HUDEP-2 (cell line): ENCODE measurements around the gene CMTM1.

Source experiments
- DNase-seq, 76 experiments: peaks; one replicate each; lab custom pipeline; 2025; ENCODE audit not compliant: unreplicated experiment in 76 of 76; lab: John Stamatoyannopoulos, UW

The CMTM1 gene, protein sequence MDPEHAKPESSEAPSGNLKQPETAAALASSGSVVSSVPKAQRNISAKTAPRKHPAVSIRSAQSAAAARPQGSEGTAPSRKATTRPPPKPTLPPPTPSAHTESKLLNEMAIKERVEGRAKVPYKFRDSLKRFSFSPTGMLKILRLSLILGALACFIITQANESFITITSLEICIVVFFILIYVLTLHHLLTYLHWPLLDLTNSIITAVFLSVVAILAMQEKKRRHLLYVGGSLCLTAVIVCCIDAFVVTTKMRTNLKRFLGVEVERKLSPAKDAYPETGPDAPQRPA

DNA sequence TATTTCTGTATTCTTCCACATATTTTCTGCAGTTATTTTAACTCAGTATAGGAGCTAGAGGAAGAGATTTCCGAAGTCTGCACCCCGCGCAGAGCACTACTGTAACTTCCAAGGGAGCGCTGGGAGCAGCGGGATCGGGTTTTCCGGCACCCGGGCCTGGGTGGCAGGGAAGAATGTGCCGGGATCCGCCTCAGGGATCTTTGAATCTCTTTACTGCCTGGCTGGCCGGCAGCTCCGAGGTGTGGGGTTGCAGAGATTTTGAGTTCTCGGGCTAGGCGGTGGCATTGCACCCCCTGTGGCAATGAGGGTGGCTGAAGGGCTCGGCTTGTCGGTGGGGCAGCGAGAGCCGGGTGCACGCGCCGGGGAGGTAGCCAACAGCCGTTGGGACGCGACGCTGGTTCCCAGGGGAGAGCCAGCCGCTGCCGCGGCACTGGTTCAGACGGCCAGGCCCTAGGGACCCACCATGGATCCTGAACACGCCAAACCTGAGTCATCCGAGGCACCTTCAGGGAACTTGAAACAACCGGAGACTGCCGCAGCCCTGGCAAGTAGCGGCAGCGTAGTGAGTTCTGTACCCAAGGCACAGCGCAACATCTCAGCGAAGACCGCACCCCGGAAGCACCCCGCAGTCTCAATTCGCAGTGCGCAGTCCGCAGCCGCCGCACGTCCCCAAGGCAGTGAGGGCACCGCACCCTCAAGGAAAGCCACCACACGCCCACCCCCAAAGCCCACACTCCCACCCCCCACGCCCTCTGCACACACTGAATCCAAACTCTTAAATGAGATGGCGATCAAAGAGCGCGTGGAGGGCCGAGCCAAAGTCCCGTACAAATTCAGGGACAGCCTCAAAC is at the start of gene CMTM1:
Gene CMTM1 (plus strand): TSS at position 389 of the 851 bp plus-strand sequence. CDS start 75 bp downstream, at position 464.
- DNase-seq: no peak

- DNase-seq: no peak
These were observed 49.8 kb upstream of the CMTM1 start for GRCh38 chr16:66516509-66516807.

GRCh38 chr16:66516808-66517585 is 49.2 kb upstream of the CMTM1 start:
- peak in 75 of 76 experiments; percentile 58 to 99 (median 96) for DNase-seq

DNA sequence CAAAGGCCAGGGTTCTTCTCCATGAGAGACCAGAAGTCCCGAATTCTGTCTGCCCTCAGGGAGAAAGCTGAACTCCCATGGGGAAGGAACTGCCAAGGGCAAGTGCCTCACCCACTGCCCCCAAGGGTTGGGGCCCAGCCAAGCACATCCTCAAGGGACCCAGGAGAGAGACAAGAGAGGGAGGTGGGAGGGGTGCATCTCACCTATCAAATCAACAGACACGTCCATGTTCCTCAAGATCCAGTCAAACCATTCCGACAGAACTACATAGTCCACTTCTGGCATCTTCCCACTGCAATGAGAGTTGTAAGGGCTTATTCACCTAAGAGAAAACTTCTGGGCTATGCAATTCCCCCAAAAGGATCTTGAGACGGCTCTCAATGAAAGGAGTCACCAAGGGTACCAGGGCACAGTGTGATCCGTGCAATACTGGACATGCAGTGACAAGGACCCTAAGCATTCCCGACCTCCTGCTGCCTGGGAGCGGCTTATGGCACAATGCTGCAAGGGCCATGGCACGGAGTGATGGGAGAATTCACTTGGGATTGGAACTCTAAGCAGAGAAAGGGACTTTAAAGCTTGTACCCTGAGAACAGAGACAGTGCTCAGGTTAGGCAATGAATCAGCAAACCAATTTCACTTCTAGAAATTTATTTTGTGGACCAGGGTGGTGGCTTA is 48.5 kb upstream of the CMTM1 start:
- peak in 1 of 76 experiments; percentile 31 for DNase-seq

DNA sequence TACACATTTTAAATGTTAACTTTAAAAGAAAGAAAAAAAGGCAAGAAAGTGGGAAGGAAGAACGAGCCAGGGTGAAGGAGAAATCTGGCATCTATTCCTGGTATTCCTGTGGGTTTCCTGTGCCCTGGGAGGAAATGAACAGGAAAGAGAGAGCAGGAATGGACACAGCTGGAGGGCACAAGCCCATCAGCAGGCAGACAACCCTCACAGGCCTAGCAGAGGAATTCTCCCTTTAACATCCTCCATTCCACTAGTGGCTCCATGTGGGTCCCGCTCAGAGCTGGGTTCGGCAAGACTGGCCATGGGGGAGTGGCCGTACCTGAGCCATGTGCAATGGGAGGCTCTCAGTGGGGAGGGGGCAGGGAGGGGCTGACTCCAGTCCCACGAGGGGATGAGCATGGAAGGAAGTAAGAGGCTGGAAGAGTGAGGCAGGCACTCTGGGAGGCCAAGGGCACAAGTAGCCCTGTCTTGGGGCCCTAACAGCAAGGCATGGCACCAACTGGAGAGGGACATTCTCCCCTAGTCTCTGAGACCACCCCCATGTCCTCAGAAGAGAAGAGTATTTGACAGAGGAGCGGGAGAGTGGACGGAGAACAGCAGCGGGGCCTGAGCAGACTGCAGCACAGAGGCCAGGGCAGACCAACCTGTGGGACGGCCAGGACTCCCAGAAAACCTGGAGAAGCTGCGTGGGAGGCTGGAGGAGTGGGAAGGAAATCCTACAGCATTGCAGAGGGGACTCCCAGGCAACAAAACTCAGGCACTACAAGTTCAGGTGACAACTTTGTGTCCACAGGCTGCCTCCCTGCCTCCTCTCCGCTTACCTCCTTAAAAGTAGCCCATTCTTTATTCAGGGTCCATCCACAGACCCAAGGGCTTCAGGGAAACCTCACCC is 46.5 kb upstream of the CMTM1 start:
- DNase-seq: no peak

- peak in 11 of 76 experiments; percentile 4 to 34 (median 6) for DNase-seq
These were observed 45.7 kb upstream of the CMTM1 start for GRCh38 chr16:66520406-66521170.

GRCh38 chr16:66521252-66521713 is 45.0 kb upstream of the CMTM1 start:
- no peak for DNase-seq

DNA sequence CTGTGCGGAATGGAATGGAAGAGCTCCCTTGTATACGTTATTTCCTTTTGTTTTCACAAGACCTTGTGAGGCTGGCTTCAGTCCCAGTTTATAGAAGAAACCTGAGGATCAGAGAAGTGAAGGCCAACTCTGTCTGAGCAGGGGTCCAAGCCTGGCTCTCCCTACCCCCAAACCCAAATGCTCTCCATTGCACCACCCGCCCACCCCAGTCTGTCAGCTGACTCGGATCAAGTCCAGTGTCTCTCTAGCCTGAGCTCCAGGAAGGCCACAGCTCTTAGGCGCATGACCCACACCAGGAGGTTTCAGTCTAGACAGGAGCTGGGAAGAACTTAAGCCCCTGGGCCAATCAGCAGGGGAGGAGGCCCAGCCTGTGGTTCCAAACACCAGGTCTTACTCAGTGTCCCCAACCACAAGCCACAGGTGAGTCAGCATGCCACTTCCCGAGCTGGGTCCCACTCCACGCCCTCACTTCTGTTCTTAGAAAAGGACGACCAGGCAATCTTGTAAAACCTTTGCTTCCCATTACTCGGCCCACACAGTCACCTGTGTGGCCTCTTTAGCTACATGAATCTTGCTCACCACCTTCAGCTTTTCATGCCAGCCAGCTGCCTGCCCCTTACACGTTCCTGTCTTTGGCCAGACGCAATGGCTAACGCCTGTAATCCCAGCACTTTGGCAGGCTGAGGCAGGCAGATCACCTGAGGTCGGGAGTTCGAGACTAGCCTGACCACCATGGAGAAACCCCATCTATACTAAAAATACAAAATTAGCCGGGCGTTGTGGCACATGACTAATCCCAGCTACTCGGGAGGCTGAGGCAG is 44.1 kb upstream of the CMTM1 start:
- DNase-seq: no peak

- no peak for DNase-seq
These were observed 43.2 kb upstream of the CMTM1 start for GRCh38 chr16:66522816-66523590.

- no peak for DNase-seq
These were observed 42.3 kb upstream of the CMTM1 start for GRCh38 chr16:66523861-66524354.

GRCh38 chr16:66524601-66525164 is 41.6 kb upstream of the CMTM1 start:
- peak in 33 of 76 experiments; percentile 6 to 65 (median 33) for DNase-seq

- peak in 26 of 76 experiments; percentile 3 to 67 (median 24) for DNase-seq
These were observed 40.7 kb upstream of the CMTM1 start for GRCh38 chr16:66525396-66526180.

GRCh38 chr16:66528294-66528693 is 37.9 kb upstream of the CMTM1 start:
- no peak for DNase-seq

DNA sequence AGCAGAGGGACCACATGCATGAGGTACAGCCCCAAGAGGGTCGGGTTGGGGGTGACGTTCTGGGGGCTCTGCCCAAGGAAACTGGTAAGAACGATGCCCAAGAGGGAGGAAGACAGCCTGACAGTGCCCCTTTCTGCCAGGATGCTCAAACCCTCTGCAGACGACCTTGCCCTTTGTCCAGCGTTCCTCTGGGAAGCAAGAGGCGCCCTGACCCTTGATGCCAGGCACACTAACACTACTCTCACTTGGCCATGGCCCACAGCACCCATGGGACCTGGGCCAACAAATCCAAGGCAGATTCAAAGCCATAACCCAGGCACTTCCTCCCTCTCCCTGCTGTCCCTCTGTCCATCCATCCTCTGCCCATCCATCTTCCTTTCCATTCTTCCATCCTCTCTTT is 36.8 kb upstream of the CMTM1 start:
- no peak for DNase-seq

DNA sequence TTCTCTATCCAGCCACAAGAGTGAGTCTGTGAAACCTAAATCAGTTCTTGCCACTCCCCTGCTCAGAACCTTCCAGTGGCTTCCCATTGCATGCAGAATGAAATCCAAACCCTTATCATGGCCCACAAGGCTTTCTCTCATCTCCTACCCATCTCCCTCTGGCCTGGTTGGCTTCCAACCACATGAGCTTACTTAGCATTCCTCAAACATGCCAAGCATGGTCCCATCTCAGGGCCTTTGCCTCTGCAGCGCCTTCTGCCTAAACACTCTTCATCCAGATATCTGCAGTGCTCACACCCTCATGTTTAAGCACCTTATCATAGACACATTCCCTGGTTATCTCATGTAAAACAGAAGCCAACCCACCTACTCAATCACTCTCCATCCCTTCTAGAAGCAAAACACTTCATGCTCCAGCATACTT is 31.9 kb upstream of the CMTM1 start:
- DNase-seq: peak in 37 of 76 experiments; percentile 10 to 61 (median 25)

GRCh38 chr16:66536525-66536924 is 29.7 kb upstream of the CMTM1 start:
- DNase-seq: no peak
